ENCODE results near the gene LRP1-AS. TPM values are rescaled to one million over a fixed set of nuclear protein-coding genes. Genes with fewer than 3 reads are reported as not detected.

The LRP1-AS gene
- total RNA-seq, 1 experiment from 2014 or later = not detected

GRCh38 chr12:57183939-57184725 lies 36.7 kb upstream of the LRP1-AS start:
- RAD21 ChIA-PET (ENCODE audit: low non-redundant PET in 1 of 2, low total read pairs in 2 of 2, uncharacterized antibody in 2 of 2, unreplicated experiment in 2 of 2) = interaction anchor here (1.2 to 1.6 kb wide), 2 partner anchors 72 to 115 kb away, joined by 4 to 5 read pairs; no protein-coding TSS in a partner anchor
- Histone ChIP-seq H3K9me2 (ENCODE audit: insufficient read depth) (no peaks in the 10 kb centered on the region), H4K20me1 (ENCODE audit: insufficient read depth) (no peaks in the 10 kb centered on the region), H3K27me3 (ENCODE audit: insufficient read depth, low read length) (no peaks in the 10 kb centered on the region), H3K79me2 (ENCODE audit: insufficient read depth, low read length) (no peaks in the 10 kb centered on the region), H3K4me3 (replicated peaks in 1 of 2; ENCODE audit: low read depth in 1 of 2, low read length in 2 of 2) (no peak overlapping the region), H3K4me2 (ENCODE audit: low read length) (no peak overlapping the region), H2AFZ (ENCODE audit: low read depth, low read length, poor library complexity, severe bottlenecking) (no peak overlapping the region), H3K36me3 (ENCODE audit: control insufficient read depth in 1 of 2, insufficient read depth in 2 of 2, low read length in 2 of 2) (no peaks in the 10 kb centered on the region), H3K4me1 (ENCODE audit: control insufficient read depth in 1 of 2, insufficient read depth in 2 of 2, low read length in 2 of 2) (peaks cover 0 to 8% of the 10 kb centered on the region in 2 experiments; a peak in 3 of 4 replicates), H3K27ac (ENCODE audit: low read depth, low read length) (no peak overlapping the region), H3K9ac (ENCODE audit: low read length) (no peak overlapping the region), H3K9me3 (ENCODE audit: control insufficient read depth in 1 of 2, insufficient read depth in 1 of 2, low read depth in 1 of 2, low read length in 2 of 2) (no peaks in the 10 kb centered on the region)
- intact Hi-C loops (cut with micrococcal nuclease) = loop anchor here (1.0 to 2.0 kb wide), 3 partner anchors 59 to 175 kb away; no protein-coding TSS in a partner anchor
- TF ChIP-seq REST (IDR thresholded peaks at IDR 0.05; ENCODE audit: low read depth) = no peak
- no peak for TF ChIP-seq ZNF274 (IDR thresholded peaks at IDR 0.05; ENCODE audit: low read depth, low read length)
- TF ChIP-seq EZH2 (IDR thresholded peaks at IDR 0.05) = no peak
- TF ChIP-seq RAD21 (IDR thresholded peaks at IDR 0.05; ENCODE audit: low read depth) = no peak
- no peak for TF ChIP-seq SP1 (IDR thresholded peaks at IDR 0.05; ENCODE audit: low read depth)
- no peak for TF ChIP-seq ZFX (IDR thresholded peaks at IDR 0.05)
- TF ChIP-seq JUND (IDR thresholded peaks at IDR 0.05) = no peak
- no peak for TF ChIP-seq POLR2AphosphoS5 (IDR thresholded peaks at IDR 0.05; ENCODE audit: low read depth, low read length)
- no peak for TF ChIP-seq ATF3 (IDR thresholded peaks at IDR 0.05)
- no peak for TF ChIP-seq ELF1 (IDR thresholded peaks at IDR 0.05; ENCODE audit: borderline replicate concordance, low read depth)
- no peak for TF ChIP-seq CTCF (IDR thresholded peaks at IDR 0.05 in 2 of 3, conservative IDR thresholded peaks at IDR 0.05 in 1 of 3; ENCODE audit: borderline replicate concordance in 1 of 3, insufficient read depth in 1 of 3, low read depth in 2 of 3, low read length in 2 of 3)
- no peak for TF ChIP-seq SIN3A (IDR thresholded peaks at IDR 0.05; ENCODE audit: low read depth)
- TF ChIP-seq MAX (IDR thresholded peaks at IDR 0.05) = no peak
- no peak for TF ChIP-seq EGR1 (IDR thresholded peaks at IDR 0.05; ENCODE audit: low read depth)
- no peak for TF ChIP-seq YY1 (IDR thresholded peaks at IDR 0.05; ENCODE audit: extremely low read depth, insufficient replicate concordance, low read depth, low read length)
- BruUV-seq (replicated peaks) = no TSS peak
- ATAC-seq (no peak), DNase-seq (ENCODE audit: low read depth, low spot score) (no peak)
- CTCF ChIA-PET = interaction anchor here (1.0 to 2.1 kb wide), 4 partner anchors 60 to 115 kb away, joined by 4 to 19 read pairs (median 8); no protein-coding TSS in a partner anchor
- POLR2A ChIA-PET = no interaction called here

All from HCT116 (cell line).